ENCODE results near the gene TBC1D30. TPM values are rescaled to one million over a fixed set of nuclear protein-coding genes. Genes with fewer than 3 reads are reported as not detected.

TBC1D30 gene, protein sequence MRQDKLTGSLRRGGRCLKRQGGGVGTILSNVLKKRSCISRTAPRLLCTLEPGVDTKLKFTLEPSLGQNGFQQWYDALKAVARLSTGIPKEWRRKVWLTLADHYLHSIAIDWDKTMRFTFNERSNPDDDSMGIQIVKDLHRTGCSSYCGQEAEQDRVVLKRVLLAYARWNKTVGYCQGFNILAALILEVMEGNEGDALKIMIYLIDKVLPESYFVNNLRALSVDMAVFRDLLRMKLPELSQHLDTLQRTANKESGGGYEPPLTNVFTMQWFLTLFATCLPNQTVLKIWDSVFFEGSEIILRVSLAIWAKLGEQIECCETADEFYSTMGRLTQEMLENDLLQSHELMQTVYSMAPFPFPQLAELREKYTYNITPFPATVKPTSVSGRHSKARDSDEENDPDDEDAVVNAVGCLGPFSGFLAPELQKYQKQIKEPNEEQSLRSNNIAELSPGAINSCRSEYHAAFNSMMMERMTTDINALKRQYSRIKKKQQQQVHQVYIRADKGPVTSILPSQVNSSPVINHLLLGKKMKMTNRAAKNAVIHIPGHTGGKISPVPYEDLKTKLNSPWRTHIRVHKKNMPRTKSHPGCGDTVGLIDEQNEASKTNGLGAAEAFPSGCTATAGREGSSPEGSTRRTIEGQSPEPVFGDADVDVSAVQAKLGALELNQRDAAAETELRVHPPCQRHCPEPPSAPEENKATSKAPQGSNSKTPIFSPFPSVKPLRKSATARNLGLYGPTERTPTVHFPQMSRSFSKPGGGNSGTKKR
- total RNA-seq = 10.1 and 13.6 TPM in 2 replicates

DNA sequence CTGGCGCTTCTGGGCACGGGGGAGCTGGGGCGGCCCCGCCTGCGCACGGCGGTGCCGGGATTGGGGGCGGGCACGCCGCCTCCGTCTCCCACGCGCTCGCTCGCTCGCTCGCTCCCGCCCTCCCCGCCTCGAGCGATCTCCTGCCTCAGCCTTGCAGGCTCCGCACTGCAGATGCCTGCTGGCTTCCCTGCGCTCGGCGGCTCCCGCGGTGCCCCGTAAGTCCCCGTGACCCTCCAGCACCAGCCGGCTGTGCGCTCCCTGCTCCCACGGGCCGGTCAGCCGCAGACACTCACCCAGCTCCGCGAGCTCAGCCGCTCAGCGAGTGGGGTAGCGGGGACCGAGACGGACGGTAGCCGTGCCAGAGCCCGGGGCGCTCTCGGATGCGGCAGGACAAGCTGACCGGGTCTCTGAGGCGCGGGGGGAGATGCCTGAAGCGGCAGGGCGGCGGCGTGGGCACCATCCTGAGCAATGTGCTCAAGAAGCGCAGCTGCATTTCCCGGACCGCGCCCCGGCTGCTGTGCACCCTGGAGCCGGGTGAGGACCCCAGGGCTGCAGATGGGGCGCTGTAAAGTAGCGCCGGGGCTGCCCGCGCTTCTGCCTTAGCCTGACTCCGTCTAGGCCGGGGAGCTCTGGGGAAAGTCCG, at the start of gene TBC1D30:
TBC1D30 (plus strand) TSS at position 148 of the 643 bp plus-strand sequence; CDS start at position 381, 233 bp downstream.

Other genes with a start within 250 kb of the TBC1D30 start
- gene RASSF3, start 214.2 kb upstream of the TBC1D30 start, total RNA-seq = 43.0 and 46.9 TPM in 2 replicates
- 174 and 200 TPM in 2 replicates for gene GNS, start 65.2 kb upstream of the TBC1D30 start, total RNA-seq

Measured in endothelial cell of coronary artery (primary cell).